ENCODE measurements around the gene SPOCK2. TPM values are rescaled to one million over a fixed set of nuclear protein-coding genes. Genes with fewer than 3 reads are reported as not detected.
"Not testable (repeated sequence)": the region's sequence is repeated elsewhere in the genome, so short reads cannot be mapped to it uniquely, and the experiment has no call there.

Gene SPOCK2
- total RNA-seq, 2 experiments from 2014 or later, result 370 to 371 TPM

GRCh38 chr10:72123616-72124015 is 35.3 kb upstream of the SPOCK2 start:
- Mint-ChIP-seq H3K4me1 (peaks cover 24% of the 10 kb centered on the region), H3K4me3 (no peak overlapping the region), H3K27ac (no peak overlapping the region), H3K27me3 (no peaks in the 10 kb centered on the region), H3K9me3 (no peaks in the 10 kb centered on the region), H3K36me3 (peaks cover 30% of the 10 kb centered on the region)
- ATAC-seq (ENCODE audit: low read depth), result no peak
- POLR2A ChIA-PET, result no interaction called here
- no peak for DNase-seq

GRCh38 chr10:72122221-72122620 is 33.9 kb upstream of the SPOCK2 start:
- Mint-ChIP-seq H3K9me3 (peaks cover 3% of the 10 kb centered on the region), H3K27me3 (no peaks in the 10 kb centered on the region), H3K36me3 (peaks cover 35% of the 10 kb centered on the region), H3K27ac (peak overlapping the region; percentile 59), H3K4me1 (peaks cover 24% of the 10 kb centered on the region), H3K4me3 (peak overlapping the region; percentile 7)
- no peak for DNase-seq
- ATAC-seq (ENCODE audit: low read depth), result no peak
- POLR2A ChIA-PET, result interaction anchor here (1.8 kb wide), 1 partner anchor 34 kb away, joined by 12 read pairs; the partner anchor contains the start of gene SPOCK2

GRCh38 chr10:72121389-72121788 is 33.0 kb upstream of the SPOCK2 start:
- peaks cover 36% of the 10 kb centered on the region for H3K36me3 Mint-ChIP-seq
- DNase-seq (no peak), ATAC-seq (ENCODE audit: low read depth) (no peak)
- H3K27ac Mint-ChIP-seq, result no peak overlapping the region
- POLR2A ChIA-PET, result interaction anchor here (1.8 kb wide), 1 partner anchor 34 kb away, joined by 12 read pairs; the partner anchor contains the start of gene SPOCK2
- H3K9me3 Mint-ChIP-seq, result peaks cover 5% of the 10 kb centered on the region
- H3K4me3 Mint-ChIP-seq, result no peak overlapping the region
- H3K4me1 Mint-ChIP-seq, result peaks cover 19% of the 10 kb centered on the region
- no peaks in the 10 kb centered on the region for H3K27me3 Mint-ChIP-seq

GRCh38 chr10:72116372-72116771 is 28.0 kb upstream of the SPOCK2 start:
- no peak for DNase-seq
- no peak overlapping the region for H3K4me3 Mint-ChIP-seq
- H3K9me3 Mint-ChIP-seq, result peaks cover 6% of the 10 kb centered on the region
- no peak overlapping the region for H3K27ac Mint-ChIP-seq
- H3K27me3 Mint-ChIP-seq, result no peaks in the 10 kb centered on the region
- peaks cover 46% of the 10 kb centered on the region for H3K36me3 Mint-ChIP-seq
- H3K4me1 Mint-ChIP-seq, result peaks cover 2% of the 10 kb centered on the region
- POLR2A ChIA-PET, result interaction anchor here (0.5 to 0.6 kb wide), 2 partner anchors 14 to 48 kb away, joined by 3 to 5 read pairs; no protein-coding TSS in a partner anchor
- no peak for ATAC-seq (ENCODE audit: low read depth)

GRCh38 chr10:72114706-72115450 is 26.5 kb upstream of the SPOCK2 start:
- ATAC-seq (ENCODE audit: low read depth), result no peak
- H3K4me1 Mint-ChIP-seq, result peaks cover 5% of the 10 kb centered on the region
- H3K27ac Mint-ChIP-seq, result no peak overlapping the region
- POLR2A ChIA-PET, result interaction anchor here (0.6 kb wide), 1 partner anchor 32 kb away, joined by 3 read pairs; no protein-coding TSS in a partner anchor
- no peak overlapping the region for H3K4me3 Mint-ChIP-seq
- H3K27me3 Mint-ChIP-seq, result no peaks in the 10 kb centered on the region
- peaks cover 6% of the 10 kb centered on the region for H3K9me3 Mint-ChIP-seq
- H3K36me3 Mint-ChIP-seq, result peaks cover 43% of the 10 kb centered on the region
- DNase-seq, result no peak

- peak overlapping the region; percentile 6 for H3K27ac Mint-ChIP-seq
- H3K27me3 Mint-ChIP-seq, result no peaks in the 10 kb centered on the region
- H3K4me1 Mint-ChIP-seq, result peaks cover 44% of the 10 kb centered on the region
- POLR2A ChIA-PET, result interaction anchor here (0.6 kb wide), 1 partner anchor 20 kb away, joined by 5 read pairs; no protein-coding TSS in a partner anchor
- no peak overlapping the region for H3K4me3 Mint-ChIP-seq
- no peaks in the 10 kb centered on the region for H3K9me3 Mint-ChIP-seq
- ATAC-seq (ENCODE audit: low read depth) (no peak), DNase-seq (no peak)
- H3K36me3 Mint-ChIP-seq, result peaks cover 25% of the 10 kb centered on the region
Measured at GRCh38 chr10:72110673-72111401, 22.5 kb upstream of the SPOCK2 start.

- Mint-ChIP-seq H3K4me1 (peaks cover 52% of the 10 kb centered on the region), H3K4me3 (peak overlapping the region; percentile 36), H3K36me3 (peaks cover 17% of the 10 kb centered on the region), H3K27me3 (no peaks in the 10 kb centered on the region), H3K9me3 (no peaks in the 10 kb centered on the region), H3K27ac (peak overlapping the region; percentile 79)
- no peak for DNase-seq
- POLR2A ChIA-PET, result interaction anchor here (1.8 kb wide), 1 partner anchor 16 kb away, joined by 6 read pairs; no protein-coding TSS in a partner anchor
- ATAC-seq (ENCODE audit: low read depth), result peak; percentile 49
Measured at GRCh38 chr10:72109636-72110157, 21.3 kb upstream of the SPOCK2 start.

GRCh38 chr10:72108830-72109635 is 20.7 kb upstream of the SPOCK2 start:
- ATAC-seq (ENCODE audit: low read depth), result peak; percentile 5
- Mint-ChIP-seq H3K4me1 (peaks cover 56% of the 10 kb centered on the region), H3K36me3 (peaks cover 21% of the 10 kb centered on the region)

GRCh38 chr10:72108004-72108370 is 19.6 kb upstream of the SPOCK2 start:
- peaks cover 25% of the 10 kb centered on the region for H3K36me3 Mint-ChIP-seq
- ATAC-seq (ENCODE audit: low read depth), result peak; percentile 30
- POLR2A ChIA-PET, result interaction anchor here (0.6 to 4.0 kb wide), 8 partner anchors 14 to 226 kb away, joined by 3 to 67 read pairs (median 4); partner anchors contain the start of gene SPOCK2
- H3K4me1 Mint-ChIP-seq, result peaks cover 62% of the 10 kb centered on the region
- not testable (repeated sequence) for DNase-seq, H3K27me3 Mint-ChIP-seq, H3K9me3 Mint-ChIP-seq
- H3K27ac Mint-ChIP-seq, result peak overlapping the region; percentile 79
- peak overlapping the region; percentile 70 for H3K4me3 Mint-ChIP-seq

More at GRCh38 chr10:72108830-72109635, 20.7 kb upstream of the SPOCK2 start:
- no peak for DNase-seq
- POLR2A ChIA-PET, result interaction anchor here (0.6 to 4.0 kb wide), 5 partner anchors 15 to 227 kb away, joined by 3 to 67 read pairs (median 4); partner anchors contain the start of gene SPOCK2
- H3K4me3 Mint-ChIP-seq, result peak overlapping the region; percentile 49
- H3K9me3 Mint-ChIP-seq, result no peaks in the 10 kb centered on the region
- peak overlapping the region; percentile 79 for H3K27ac Mint-ChIP-seq
- no peaks in the 10 kb centered on the region for H3K27me3 Mint-ChIP-seq

- no peaks in the 10 kb centered on the region for H3K27me3 Mint-ChIP-seq
- ATAC-seq (ENCODE audit: low read depth) (peak; percentile 67), DNase-seq (no peak)
- no peaks in the 10 kb centered on the region for H3K9me3 Mint-ChIP-seq
- H3K27ac Mint-ChIP-seq, result peak overlapping the region; percentile 79
- POLR2A ChIA-PET, result interaction anchor here (0.7 to 4.0 kb wide), 7 partner anchors 13 to 226 kb away, joined by 3 to 67 read pairs (median 5); partner anchors contain the start of gene SPOCK2
- H3K4me1 Mint-ChIP-seq, result peaks cover 62% of the 10 kb centered on the region
- peaks cover 29% of the 10 kb centered on the region for H3K36me3 Mint-ChIP-seq
- peak overlapping the region; percentile 70 for H3K4me3 Mint-ChIP-seq
Measured at GRCh38 chr10:72107325-72108003, 19.1 kb upstream of the SPOCK2 start.

- Mint-ChIP-seq H3K4me3 (peak overlapping the region; percentile 70), H3K9me3 (no peaks in the 10 kb centered on the region), H3K4me1 (peaks cover 67% of the 10 kb centered on the region), H3K36me3 (peaks cover 31% of the 10 kb centered on the region), H3K27me3 (no peaks in the 10 kb centered on the region), H3K27ac (peak overlapping the region; percentile 79)
- DNase-seq (no peak), ATAC-seq (ENCODE audit: low read depth) (no peak)
- POLR2A ChIA-PET, result interaction anchor here (0.9 to 4.0 kb wide), 4 partner anchors 20 to 225 kb away, joined by 3 to 67 read pairs (median 4); partner anchors contain the start of gene SPOCK2
Measured at GRCh38 chr10:72106896-72107295, 18.5 kb upstream of the SPOCK2 start.
